Activated T-cell treated with anti-CD3 and anti-CD28 coated beads, Interleukin-2, amount 50 U/mL, for 72 hours (primary cell): ENCODE measurements around the gene GRK1. TPM values are rescaled to one million over a fixed set of nuclear protein-coding genes. Genes with fewer than 3 reads are reported as not detected.

Source experiments
- ATAC-seq, 2 donors: fragments of 150-1000 bp; cut with Tn5 transposase; replicated peaks in 1 of 2; 2 replicates each; pipeline ENCODE4 v1.10.0; 2021; ENCODE audit warnings: moderate library complexity in 2 of 2, mild to moderate bottlenecking in 1 of 2
- DNase-seq, 2 donors: peaks; one replicate each; pipeline ENCODE4 v3.0.0; 2021 to 2022; ENCODE audit warnings: mixed read lengths in 1 of 2
- H3K27ac Mint-ChIP-seq: one replicate; pipeline ENCODE4 v1.8.0; 2022; ENCODE audit warnings: mild to moderate bottlenecking, moderate library complexity, mixed read lengths
- H3K27me3 Mint-ChIP-seq: one replicate; pipeline ENCODE4 v1.8.0; 2022; ENCODE audit warnings: low read depth, mixed read lengths
- H3K36me3 Mint-ChIP-seq, 2 donors: one replicate each; pipeline ENCODE4 v1.8.0; 2022; ENCODE audit warnings: mixed read lengths in 2 of 2, mild to moderate bottlenecking in 1 of 2; ENCODE audit not compliant: insufficient read depth in 2 of 2
- H3K4me1 Mint-ChIP-seq: one replicate; pipeline ENCODE4 v1.8.0; 2022; ENCODE audit warnings: low read depth, mixed read lengths
- H3K4me3 Mint-ChIP-seq, 2 donors: one replicate each; pipeline ENCODE4 v1.8.0; 2022; ENCODE audit warnings: mild to moderate bottlenecking in 2 of 2, mixed read lengths in 2 of 2, moderate library complexity in 2 of 2
- H3K9me3 Mint-ChIP-seq, 2 donors: one replicate each; pipeline ENCODE4 v1.8.0; 2022; ENCODE audit warnings: mixed read lengths in 2 of 2
- total RNA-seq, 2 donors: library from RNA; stranded (reverse); gene quantifications; one replicate each; pipeline ENCODE4 v1.2.3, GENCODE V29; 2022

The GRK1 gene
- total RNA-seq, 2 donors from 2014 or later, result 0.22 TPM; not detected in 1

DNA sequence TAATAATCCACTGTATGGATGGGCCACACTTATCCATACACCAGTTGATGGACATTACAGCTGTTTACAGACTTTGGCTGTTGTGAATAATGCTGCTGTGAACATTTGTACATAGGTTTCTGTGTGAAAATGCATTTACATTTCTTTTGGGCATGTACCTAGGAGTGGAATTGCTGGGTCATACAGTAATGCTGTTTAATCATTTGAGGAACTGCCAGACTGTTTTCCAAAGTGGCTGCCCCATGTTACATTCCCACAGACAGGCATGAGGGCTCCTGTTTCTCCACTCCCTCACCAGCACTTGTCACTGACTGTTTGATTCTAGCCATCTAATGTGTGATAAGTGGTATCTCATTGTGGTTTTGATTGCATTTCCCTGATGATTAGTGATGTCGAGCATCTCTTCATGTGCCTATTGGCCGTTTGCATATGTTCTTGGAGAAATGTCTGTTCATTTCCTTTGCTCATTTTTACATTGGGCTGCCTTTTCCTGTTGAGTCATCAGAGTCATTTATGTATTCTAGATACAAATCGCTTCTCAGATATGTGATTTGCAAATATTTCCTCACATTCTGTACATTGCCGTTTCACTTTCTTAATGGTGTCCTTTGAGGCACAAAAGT is 104.8 kb downstream of the GRK1 start:
- Mint-ChIP-seq H3K27me3 (peaks cover 3% of the 10 kb centered on the region), H3K36me3 (peaks cover 0 to 2% of the 10 kb centered on the region in 2 donors), H3K4me3 (no peak overlapping the region), H3K9me3 (peaks cover 2 to 5% of the 10 kb centered on the region in 2 donors), H3K4me1 (peaks cover 17% of the 10 kb centered on the region), H3K27ac (no peak overlapping the region)
- ATAC-seq (peak; percentile 76 to 82), DNase-seq (no peak)

DNA sequence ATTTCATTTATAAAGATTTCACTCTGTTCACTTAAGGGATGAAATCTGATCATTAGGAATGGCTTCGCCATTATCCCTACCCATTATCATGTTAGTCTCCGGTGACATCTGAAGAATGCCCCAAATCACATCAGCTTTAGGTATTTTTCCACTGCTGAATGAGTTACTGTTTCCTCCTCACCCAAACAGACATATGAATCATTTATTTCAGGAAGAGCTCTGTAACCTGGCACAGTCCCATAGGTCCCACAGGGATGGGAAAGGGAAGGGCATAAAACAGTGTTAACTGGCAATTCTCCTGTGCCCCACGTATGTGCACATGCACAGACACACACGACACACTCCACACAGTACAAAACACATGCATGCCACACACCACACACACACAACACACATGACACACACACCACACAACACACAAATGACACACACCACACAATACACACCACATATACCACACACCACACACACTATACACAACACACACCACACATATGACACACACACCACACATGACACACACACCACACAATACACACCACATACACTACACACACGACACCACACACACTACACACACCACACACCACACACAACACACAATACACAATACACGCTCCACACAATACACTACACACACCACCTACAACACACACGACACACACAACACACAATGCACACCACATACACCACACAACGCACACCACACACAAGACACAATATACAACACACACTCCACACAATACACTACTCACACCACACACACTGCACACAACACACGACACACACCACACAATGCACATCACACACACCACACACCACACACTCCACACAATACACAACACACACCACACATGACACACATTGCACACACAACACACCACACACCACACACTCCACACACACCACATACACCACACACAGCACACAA is 107.4 kb downstream of the GRK1 start:
- no peak for DNase-seq
- H3K4me3 Mint-ChIP-seq, result no peak overlapping the region
- peaks cover 17% of the 10 kb centered on the region for H3K4me1 Mint-ChIP-seq

DNA sequence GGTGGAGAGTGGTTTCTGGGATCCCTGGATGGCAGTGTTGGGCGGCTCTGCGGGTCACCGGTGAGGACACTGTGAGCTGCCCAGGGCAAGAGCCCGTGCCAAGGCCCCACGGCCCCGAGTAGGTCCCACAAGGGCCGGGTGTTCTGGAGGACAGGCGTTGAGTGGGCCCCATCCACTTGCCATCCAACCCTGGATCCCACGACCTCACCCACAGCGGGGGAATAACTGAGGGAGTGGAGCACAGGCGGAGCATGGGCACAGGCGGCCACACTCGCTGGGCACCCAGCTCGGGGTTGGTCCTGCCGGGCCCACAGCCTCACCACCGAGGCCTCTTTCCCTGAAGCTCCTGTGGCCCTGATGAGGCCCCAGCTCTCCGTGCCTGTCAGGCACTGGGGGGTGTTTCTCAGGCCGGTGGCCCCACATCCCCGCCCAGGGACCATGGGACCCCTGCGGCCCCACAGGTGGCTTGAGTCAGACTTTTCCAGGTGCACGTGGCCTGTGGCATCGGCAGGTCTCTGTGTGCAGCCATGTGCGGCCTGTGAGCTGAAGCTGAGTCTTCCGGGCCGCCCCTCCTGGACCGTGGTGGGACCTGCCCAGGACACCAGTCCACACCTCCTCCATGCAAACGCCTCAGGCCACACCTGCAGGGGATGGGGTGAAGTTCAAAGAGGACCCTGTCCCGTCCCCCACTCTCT is 108.6 kb downstream of the GRK1 start:
- Mint-ChIP-seq H3K27ac (no peak overlapping the region), H3K9me3 (peaks cover 2 to 5% of the 10 kb centered on the region in 2 donors), H3K27me3 (peaks cover 20% of the 10 kb centered on the region), H3K36me3 (peaks cover 0 to 2% of the 10 kb centered on the region in 2 donors), H3K4me1 (peaks cover 17% of the 10 kb centered on the region), H3K4me3 (no peak overlapping the region)
- ATAC-seq, result no peak
- no peak for DNase-seq

More for the DNA sequence above, 107.4 kb downstream of the GRK1 start:
- no peak for ATAC-seq
- H3K36me3 Mint-ChIP-seq, result peaks cover 0 to 2% of the 10 kb centered on the region in 2 donors
- H3K27me3 Mint-ChIP-seq, result peaks cover 20% of the 10 kb centered on the region
- H3K27ac Mint-ChIP-seq, result no peak overlapping the region
- H3K9me3 Mint-ChIP-seq, result peaks cover 2 to 5% of the 10 kb centered on the region in 2 donors

DNA sequence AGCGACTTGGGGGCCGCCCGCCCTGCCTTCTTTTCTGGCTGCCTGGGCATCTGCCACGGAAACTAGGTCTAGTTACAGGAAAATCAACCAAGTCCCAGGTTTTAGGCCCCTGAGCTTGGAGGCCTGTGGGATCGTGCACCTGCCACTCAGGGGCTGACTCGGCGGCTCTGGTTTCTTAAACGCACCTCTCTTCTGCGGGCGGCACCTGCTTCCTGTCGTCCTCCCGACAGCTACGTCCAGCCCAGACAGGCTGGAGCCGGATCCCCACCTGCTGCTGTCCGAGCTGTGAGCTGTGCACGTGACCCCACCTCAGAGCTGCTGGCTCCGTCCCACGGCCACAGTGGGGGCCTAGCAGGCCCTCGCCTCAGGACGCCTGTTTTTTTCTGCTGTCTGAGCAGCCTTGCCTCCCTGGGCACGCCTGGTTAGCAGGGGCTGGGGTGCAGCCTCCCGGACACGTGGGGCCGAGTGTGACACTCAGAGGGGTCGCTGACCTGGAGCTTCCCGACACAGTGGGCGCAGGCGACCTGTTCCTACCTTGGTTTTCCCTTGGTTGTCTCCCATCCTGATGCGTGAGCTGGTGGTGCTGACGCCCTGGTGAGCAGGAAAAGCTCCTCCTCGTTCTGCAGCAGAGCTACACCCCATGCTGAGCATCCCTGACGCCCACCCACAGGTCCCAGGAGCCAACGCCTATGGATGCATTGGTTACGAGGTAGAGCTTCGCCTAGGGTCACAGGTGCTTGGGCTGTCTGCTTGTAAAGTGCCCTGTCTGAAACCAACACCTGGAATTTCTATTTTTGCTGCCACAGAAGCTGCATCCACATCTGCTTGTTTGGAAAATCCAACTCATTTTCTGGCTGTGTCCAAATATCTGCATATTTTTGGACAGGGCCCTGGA is 109.5 kb downstream of the GRK1 start:
- Mint-ChIP-seq H3K27me3 (peaks cover 20% of the 10 kb centered on the region), H3K4me3 (no peak overlapping the region), H3K36me3 (peaks cover 0 to 2% of the 10 kb centered on the region in 2 donors), H3K27ac (no peak overlapping the region), H3K9me3 (peaks cover 2 to 5% of the 10 kb centered on the region in 2 donors), H3K4me1 (peaks cover 17% of the 10 kb centered on the region)
- ATAC-seq (no peak), DNase-seq (no peak)

DNA sequence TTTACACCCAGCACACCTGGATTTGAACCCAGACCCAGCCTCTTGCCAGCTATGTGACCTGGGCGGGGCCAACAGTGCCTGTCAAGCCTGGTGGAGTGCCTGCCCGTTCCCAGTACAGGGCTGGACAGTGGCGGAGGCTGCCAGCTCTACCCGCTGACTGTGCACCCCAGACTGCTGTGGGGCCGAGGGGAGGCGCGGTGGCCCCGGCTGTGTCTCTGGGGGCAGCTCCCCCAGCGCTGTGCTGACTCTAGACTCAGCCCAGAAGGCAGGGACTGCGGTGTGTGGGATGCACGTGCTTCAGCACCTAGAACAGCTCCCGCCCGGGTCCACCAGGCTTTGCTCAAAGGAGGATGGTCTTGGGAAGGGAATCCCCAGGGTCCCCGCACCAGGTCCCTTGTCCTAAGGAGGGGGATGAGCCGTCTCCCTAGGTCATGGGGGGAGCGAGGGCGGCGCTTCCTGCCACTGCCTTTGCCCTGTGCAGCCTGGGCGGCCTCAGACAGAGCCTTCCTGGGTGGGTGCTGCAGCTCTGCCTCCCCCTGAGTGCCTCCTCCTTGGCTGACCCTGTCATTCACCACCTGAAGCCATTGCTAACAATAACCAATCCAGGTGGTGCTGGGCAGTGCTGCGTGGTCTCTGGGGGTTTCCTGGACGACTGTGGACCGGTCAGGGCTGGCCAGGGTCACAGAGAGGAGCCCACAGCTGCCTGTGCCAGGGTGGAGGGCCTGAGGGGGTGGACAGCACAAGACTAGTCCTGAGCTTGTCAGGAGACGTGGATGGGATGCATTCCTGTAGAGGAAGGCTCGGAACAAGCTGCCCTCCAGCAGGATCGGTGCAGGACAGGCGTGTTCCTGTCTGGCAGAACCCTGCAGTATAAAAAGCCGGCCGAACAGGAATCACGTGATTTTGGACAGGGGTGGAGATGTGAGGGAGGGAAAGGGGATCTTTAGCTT is 110.6 kb downstream of the GRK1 start:
- Mint-ChIP-seq H3K9me3 (peaks cover 0 to 2% of the 10 kb centered on the region in 2 donors), H3K36me3 (no peaks in the 10 kb centered on the region)

DNA sequence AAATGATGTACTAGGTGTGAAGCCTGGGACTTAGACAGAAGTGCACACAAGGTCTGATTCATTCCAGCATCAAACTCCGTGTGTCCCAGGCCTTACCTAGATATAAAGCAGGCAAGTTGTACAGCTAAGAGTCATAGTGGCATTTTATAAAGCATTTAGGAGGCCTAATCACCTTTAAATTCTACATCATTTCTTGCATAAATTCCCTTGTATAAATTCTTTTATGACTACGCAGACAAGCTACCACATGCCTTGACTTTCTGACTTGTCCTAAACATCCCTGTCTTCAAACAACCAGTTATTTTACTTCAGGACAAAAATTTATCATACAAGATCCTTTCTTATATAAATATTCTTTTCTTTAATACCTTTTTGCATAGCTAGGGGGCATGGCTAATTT is 114.6 kb downstream of the GRK1 start:
- Mint-ChIP-seq H3K4me3 (no peak overlapping the region), H3K27ac (no peak overlapping the region), H3K9me3 (no peaks in the 10 kb centered on the region), H3K4me1 (peaks cover 13% of the 10 kb centered on the region), H3K27me3 (peaks cover 33% of the 10 kb centered on the region), H3K36me3 (no peaks in the 10 kb centered on the region)
- DNase-seq, result no peak
- ATAC-seq, result no peak

More for the DNA sequence above, 110.6 kb downstream of the GRK1 start:
- ATAC-seq (peak in 1 of 2 donors; percentile 19), DNase-seq (no peak)
- no peak overlapping the region for H3K27ac Mint-ChIP-seq
- H3K27me3 Mint-ChIP-seq, result peaks cover 20% of the 10 kb centered on the region
- peaks cover 8% of the 10 kb centered on the region for H3K4me1 Mint-ChIP-seq
- H3K4me3 Mint-ChIP-seq, result no peak overlapping the region

DNA sequence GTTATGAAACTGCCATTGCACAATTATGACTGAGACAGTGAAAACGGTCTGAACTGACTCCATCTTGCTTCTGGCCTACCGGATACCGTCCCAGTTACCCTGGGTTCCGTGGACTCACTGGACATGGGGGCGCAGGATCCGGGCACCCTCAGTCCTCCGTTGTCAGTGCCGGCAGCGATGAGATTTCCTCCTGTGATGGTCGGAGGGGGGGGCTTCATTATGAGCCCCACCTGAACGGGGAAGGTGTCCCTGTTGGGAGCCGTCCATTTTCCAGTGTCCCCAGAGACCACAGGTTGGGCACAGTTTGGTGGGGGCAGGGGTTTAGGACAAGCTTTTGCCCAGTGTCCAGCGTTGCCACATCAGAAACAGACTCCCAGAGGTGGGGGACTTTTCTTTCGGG is 115.5 kb downstream of the GRK1 start:
- Mint-ChIP-seq H3K27me3 (peaks cover 24% of the 10 kb centered on the region), H3K4me3 (no peak overlapping the region), H3K27ac (no peak overlapping the region), H3K4me1 (peaks cover 13% of the 10 kb centered on the region), H3K9me3 (no peaks in the 10 kb centered on the region), H3K36me3 (no peaks in the 10 kb centered on the region)
- no peak for ATAC-seq
- no peak for DNase-seq

DNA sequence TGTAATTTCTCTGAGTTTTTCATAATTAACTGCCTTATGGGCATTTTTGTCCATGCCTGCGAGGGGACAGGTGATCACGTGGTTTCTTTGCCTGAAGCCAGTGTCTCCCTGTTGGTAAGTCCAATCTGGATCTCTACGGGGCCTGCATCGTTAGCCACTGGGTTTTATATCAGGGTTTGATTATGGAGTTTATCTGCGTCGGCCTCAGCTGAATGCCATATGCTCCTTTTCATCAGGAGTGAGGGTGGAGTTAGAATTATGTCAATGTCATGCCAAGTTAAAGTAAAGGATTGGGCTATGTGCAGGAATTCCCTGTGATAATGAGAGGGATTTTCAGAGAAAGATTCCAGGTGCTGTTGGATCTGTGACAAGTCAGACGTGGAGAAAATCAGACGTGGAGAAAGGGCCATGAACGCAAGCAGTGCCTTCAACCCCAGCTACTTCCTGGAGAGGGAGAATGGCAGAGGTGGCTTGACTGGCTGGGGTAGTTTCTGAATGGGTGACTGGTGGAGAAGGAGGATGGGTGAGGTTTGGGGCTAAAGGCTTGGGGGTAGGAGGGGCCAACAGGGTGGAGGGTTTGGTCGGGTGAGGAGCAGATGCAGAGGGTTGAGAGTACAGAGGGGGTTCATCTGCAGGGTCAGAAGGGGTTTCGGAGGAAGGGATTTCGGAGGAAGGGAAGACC is 116.3 kb downstream of the GRK1 start:
- Mint-ChIP-seq H3K4me1 (peaks cover 13% of the 10 kb centered on the region), H3K36me3 (no peaks in the 10 kb centered on the region), H3K27ac (no peak overlapping the region), H3K9me3 (no peaks in the 10 kb centered on the region), H3K4me3 (no peak overlapping the region), H3K27me3 (peaks cover 24% of the 10 kb centered on the region)
- DNase-seq (no peak), ATAC-seq (no peak)

DNA sequence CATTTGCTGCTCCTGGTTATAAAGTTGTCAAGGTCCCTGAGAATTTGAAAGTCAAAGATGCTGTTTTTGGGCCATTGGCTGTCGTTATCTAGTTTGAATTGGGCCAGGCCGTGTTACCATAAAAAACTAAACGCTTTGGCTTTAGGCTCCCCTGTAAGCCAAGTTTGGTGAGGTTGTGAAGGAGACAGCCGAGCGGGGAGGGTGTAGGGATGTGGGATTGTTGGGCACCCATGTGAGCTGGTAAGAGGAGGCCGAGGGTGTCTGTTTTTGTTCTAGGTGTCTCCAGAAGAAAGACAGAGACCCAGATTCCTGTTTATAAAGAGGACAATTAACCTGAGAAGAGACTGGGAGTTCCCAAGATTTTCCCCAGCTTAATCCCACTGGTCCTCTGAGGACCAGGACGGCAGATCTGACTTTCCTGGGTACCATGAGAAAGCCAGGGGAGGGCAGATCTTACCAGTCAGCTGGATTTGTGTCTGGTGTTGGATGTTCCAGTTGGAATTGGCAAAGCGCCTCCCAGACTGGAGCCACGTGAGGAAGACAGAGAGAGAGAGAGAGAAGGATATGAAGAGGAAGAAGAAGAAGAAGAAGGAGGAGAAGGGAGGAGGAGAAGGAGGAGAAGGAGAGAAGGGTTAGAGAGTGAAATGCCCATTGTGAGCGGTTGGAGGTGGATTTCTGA is 117.1 kb downstream of the GRK1 start:
- Mint-ChIP-seq H3K4me1 (peaks cover 13% of the 10 kb centered on the region), H3K9me3 (no peaks in the 10 kb centered on the region), H3K36me3 (no peaks in the 10 kb centered on the region), H3K27ac (no peak overlapping the region), H3K4me3 (no peak overlapping the region), H3K27me3 (peaks cover 22% of the 10 kb centered on the region)
- ATAC-seq (no peak), DNase-seq (no peak)

DNA sequence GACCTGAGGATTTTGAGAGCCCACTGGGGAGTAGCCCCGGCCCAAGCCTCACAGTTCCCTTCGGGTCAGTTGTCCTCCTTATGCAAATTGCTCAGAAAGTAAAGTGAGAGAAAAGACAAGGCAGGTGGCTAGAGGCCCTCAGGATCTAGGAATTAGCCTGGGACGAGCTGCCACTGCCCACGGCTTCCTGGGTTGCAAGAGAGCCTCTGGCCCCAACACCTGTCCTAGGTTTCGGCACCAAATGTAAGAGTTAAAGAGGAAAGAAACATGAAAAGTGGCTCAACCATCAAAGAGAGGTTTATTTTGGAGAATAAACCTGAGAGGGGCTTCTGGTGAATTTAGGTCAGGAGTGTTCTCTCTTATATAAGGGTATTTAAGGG is 117.6 kb downstream of the GRK1 start:
- Mint-ChIP-seq H3K36me3 (no peaks in the 10 kb centered on the region), H3K9me3 (no peaks in the 10 kb centered on the region), H3K27ac (no peak overlapping the region), H3K4me1 (peaks cover 13% of the 10 kb centered on the region), H3K4me3 (no peak overlapping the region), H3K27me3 (peaks cover 22% of the 10 kb centered on the region)
- DNase-seq, result no peak
- no peak for ATAC-seq
